Activated CD4-positive, alpha-beta T cell treated with anti-CD3 and anti-CD28 coated beads, Interleukin-2, amount 10 ng/mL, durations not matched to agents 24 days and 14 days (primary cell): ENCODE data around the gene SERPINA9. TPM values are rescaled to one million over a fixed set of nuclear protein-coding genes. Genes with fewer than 3 reads are reported as not detected.

Source experiments
- DNase-seq: peaks from one replicate; pipeline ENCODE4 v3.0.0; 2022
- H3K27ac Mint-ChIP-seq: one replicate; pipeline ENCODE4 v1.8.0; 2022; ENCODE audit warnings: mild to moderate bottlenecking, mixed read lengths
- H3K27me3 Mint-ChIP-seq: one replicate; pipeline ENCODE4 v1.8.0; 2022; ENCODE audit warnings: mixed read lengths
- H3K36me3 Mint-ChIP-seq: one replicate; pipeline ENCODE4 v1.8.0; 2022; ENCODE audit warnings: low read depth, mild to moderate bottlenecking, mixed read lengths
- H3K4me1 Mint-ChIP-seq: one replicate; pipeline ENCODE4 v1.8.0; 2021; ENCODE audit warnings: mixed read lengths
- H3K4me3 Mint-ChIP-seq: one replicate; pipeline ENCODE4 v1.8.0; 2022; ENCODE audit warnings: mild to moderate bottlenecking, moderate library complexity, mixed read lengths
- H3K9me3 Mint-ChIP-seq: one replicate; pipeline ENCODE4 v1.8.0; 2021; ENCODE audit warnings: mixed read lengths
- intact Hi-C: fragments of 100-400 bp; cut with micrococcal nuclease; formaldehyde crosslinking; loops from one replicate; pipeline ENCODE4 v1.15.1; 2023
- total RNA-seq: library from RNA; stranded (reverse); gene quantifications from 2 replicates; pipeline ENCODE4 v1.2.3, GENCODE V29; 2022

Gene SERPINA9
- total RNA-seq, 1 donor from 2014 or later = not detected

- H3K36me3 Mint-ChIP-seq = no peaks in the 10 kb centered on the region
- intact Hi-C loops = no loop called here
- no peak overlapping the region for H3K27ac Mint-ChIP-seq
- no peak for DNase-seq
- H3K4me1 Mint-ChIP-seq = no peaks in the 10 kb centered on the region
- H3K27me3 Mint-ChIP-seq = no peaks in the 10 kb centered on the region
- no peak overlapping the region for H3K4me3 Mint-ChIP-seq
- peaks cover 14% of the 10 kb centered on the region for H3K9me3 Mint-ChIP-seq
Measured at GRCh38 chr14:94462763-94463572, 13.0 kb downstream of the SERPINA9 start.

GRCh38 chr14:94462219-94462551, 13.8 kb downstream of the SERPINA9 start:
- Mint-ChIP-seq H3K27ac (no peak overlapping the region), H3K36me3 (no peaks in the 10 kb centered on the region), H3K9me3 (peaks cover 11% of the 10 kb centered on the region), H3K27me3 (peaks cover 5% of the 10 kb centered on the region), H3K4me1 (no peaks in the 10 kb centered on the region), H3K4me3 (no peak overlapping the region)
- no peak for DNase-seq
- intact Hi-C loops = no loop called here

- Mint-ChIP-seq H3K9me3 (peaks cover 11% of the 10 kb centered on the region), H3K4me1 (no peaks in the 10 kb centered on the region), H3K36me3 (no peaks in the 10 kb centered on the region), H3K27ac (no peak overlapping the region), H3K27me3 (peaks cover 5% of the 10 kb centered on the region), H3K4me3 (no peak overlapping the region)
- intact Hi-C loops = no loop called here
- no peak for DNase-seq
Measured at GRCh38 chr14:94461526-94462218, 14.3 kb downstream of the SERPINA9 start.

- no peak overlapping the region for H3K4me3 Mint-ChIP-seq
- DNase-seq = no peak
- H3K9me3 Mint-ChIP-seq = peaks cover 6% of the 10 kb centered on the region
Measured at GRCh38 chr14:94460631-94461416, 15.2 kb downstream of the SERPINA9 start.

GRCh38 chr14:94458558-94459205, 17.3 kb downstream of the SERPINA9 start:
- no peak for DNase-seq
- no peak overlapping the region for H3K4me3 Mint-ChIP-seq
- intact Hi-C loops = no loop called here
- no peaks in the 10 kb centered on the region for H3K36me3 Mint-ChIP-seq
- H3K27me3 Mint-ChIP-seq = peaks cover 16% of the 10 kb centered on the region
- H3K9me3 Mint-ChIP-seq = peaks cover 4% of the 10 kb centered on the region
- no peaks in the 10 kb centered on the region for H3K4me1 Mint-ChIP-seq
- no peak overlapping the region for H3K27ac Mint-ChIP-seq

More at GRCh38 chr14:94460631-94461416, 15.2 kb downstream of the SERPINA9 start:
- Mint-ChIP-seq H3K4me1 (no peaks in the 10 kb centered on the region), H3K27ac (no peak overlapping the region), H3K27me3 (peaks cover 5% of the 10 kb centered on the region), H3K36me3 (no peaks in the 10 kb centered on the region)
- intact Hi-C loops = no loop called here

GRCh38 chr14:94458096-94458495, 17.9 kb downstream of the SERPINA9 start:
- Mint-ChIP-seq H3K4me1 (no peaks in the 10 kb centered on the region), H3K4me3 (no peak overlapping the region), H3K27me3 (peaks cover 17% of the 10 kb centered on the region), H3K36me3 (no peaks in the 10 kb centered on the region), H3K27ac (no peak overlapping the region), H3K9me3 (peaks cover 4% of the 10 kb centered on the region)
- intact Hi-C loops = no loop called here
- DNase-seq = no peak

- H3K27ac Mint-ChIP-seq = no peak overlapping the region
- intact Hi-C loops = no loop called here
- H3K36me3 Mint-ChIP-seq = no peaks in the 10 kb centered on the region
- H3K27me3 Mint-ChIP-seq = peaks cover 22% of the 10 kb centered on the region
- no peaks in the 10 kb centered on the region for H3K4me1 Mint-ChIP-seq
- no peaks in the 10 kb centered on the region for H3K9me3 Mint-ChIP-seq
- H3K4me3 Mint-ChIP-seq = no peak overlapping the region
- no peak for DNase-seq
Measured at GRCh38 chr14:94455928-94456327, 20.1 kb downstream of the SERPINA9 start.

- Mint-ChIP-seq H3K36me3 (no peaks in the 10 kb centered on the region), H3K4me1 (no peaks in the 10 kb centered on the region)
- intact Hi-C loops = no loop called here
Measured at GRCh38 chr14:94451826-94452225, 24.2 kb downstream of the SERPINA9 start.

GRCh38 chr14:94451091-94451771, 24.8 kb downstream of the SERPINA9 start:
- Mint-ChIP-seq H3K36me3 (no peaks in the 10 kb centered on the region), H3K27me3 (peaks cover 26% of the 10 kb centered on the region), H3K27ac (no peak overlapping the region), H3K4me1 (no peaks in the 10 kb centered on the region), H3K4me3 (no peak overlapping the region), H3K9me3 (no peaks in the 10 kb centered on the region)
- intact Hi-C loops = no loop called here
- no peak for DNase-seq

More at GRCh38 chr14:94451826-94452225, 24.2 kb downstream of the SERPINA9 start:
- DNase-seq = no peak
- peaks cover 26% of the 10 kb centered on the region for H3K27me3 Mint-ChIP-seq
- H3K27ac Mint-ChIP-seq = no peak overlapping the region
- no peak overlapping the region for H3K4me3 Mint-ChIP-seq
- no peaks in the 10 kb centered on the region for H3K9me3 Mint-ChIP-seq

- H3K4me3 Mint-ChIP-seq = no peak overlapping the region
- H3K36me3 Mint-ChIP-seq = no peaks in the 10 kb centered on the region
- no peak for DNase-seq
- no peaks in the 10 kb centered on the region for H3K9me3 Mint-ChIP-seq
- intact Hi-C loops = no loop called here
- H3K27me3 Mint-ChIP-seq = peaks cover 29% of the 10 kb centered on the region
- H3K27ac Mint-ChIP-seq = no peak overlapping the region
- H3K4me1 Mint-ChIP-seq = no peaks in the 10 kb centered on the region
Measured at GRCh38 chr14:94450722-94451090, 25.3 kb downstream of the SERPINA9 start.

- intact Hi-C loops = loop anchor here (10.0 kb wide), 1 partner anchor 885 kb away; no protein-coding TSS in a partner anchor
- Mint-ChIP-seq H3K36me3 (no peaks in the 10 kb centered on the region), H3K27me3 (peaks cover 25% of the 10 kb centered on the region), H3K9me3 (no peaks in the 10 kb centered on the region), H3K4me1 (no peaks in the 10 kb centered on the region), H3K4me3 (no peak overlapping the region), H3K27ac (no peak overlapping the region)
- DNase-seq = no peak
Measured at GRCh38 chr14:94449930-94450329, 26.1 kb downstream of the SERPINA9 start.

- Mint-ChIP-seq H3K9me3 (no peaks in the 10 kb centered on the region), H3K4me1 (no peaks in the 10 kb centered on the region), H3K27me3 (peaks cover 17% of the 10 kb centered on the region), H3K36me3 (no peaks in the 10 kb centered on the region), H3K4me3 (no peak overlapping the region), H3K27ac (no peak overlapping the region)
- DNase-seq = no peak
- intact Hi-C loops = loop anchor here (10.0 kb wide), 1 partner anchor 883 kb away; no protein-coding TSS in a partner anchor
Measured at GRCh38 chr14:94448071-94448808, 27.8 kb downstream of the SERPINA9 start.
